ENCODE data around the gene FGL2. TPM values are rescaled to one million over a fixed set of nuclear protein-coding genes. Genes with fewer than 3 reads are reported as not detected.
A peak's percentile ranks its signal among the peaks of the same experiment; 100 is the strongest.
"Not testable (repeated sequence)": the region's sequence is repeated elsewhere in the genome, so short reads cannot be mapped to it uniquely, and the experiment has no call there.

FGL2 gene
- polyA plus RNA-seq, 1 donor from 2014 or later, result 23.7 TPM

GRCh38 chr7:77185866-77186265, 13.8 kb downstream of the FGL2 start:
- H3K27me3 Mint-ChIP-seq, result no peaks in the 10 kb centered on the region
- no peak overlapping the region for H3K27ac Mint-ChIP-seq
- H3K36me3 Mint-ChIP-seq, result no peaks in the 10 kb centered on the region
- H3K4me1 Mint-ChIP-seq, result no peaks in the 10 kb centered on the region
- no peaks in the 10 kb centered on the region for H3K9me3 Mint-ChIP-seq
- no peak overlapping the region for H3K4me3 Mint-ChIP-seq

DNA sequence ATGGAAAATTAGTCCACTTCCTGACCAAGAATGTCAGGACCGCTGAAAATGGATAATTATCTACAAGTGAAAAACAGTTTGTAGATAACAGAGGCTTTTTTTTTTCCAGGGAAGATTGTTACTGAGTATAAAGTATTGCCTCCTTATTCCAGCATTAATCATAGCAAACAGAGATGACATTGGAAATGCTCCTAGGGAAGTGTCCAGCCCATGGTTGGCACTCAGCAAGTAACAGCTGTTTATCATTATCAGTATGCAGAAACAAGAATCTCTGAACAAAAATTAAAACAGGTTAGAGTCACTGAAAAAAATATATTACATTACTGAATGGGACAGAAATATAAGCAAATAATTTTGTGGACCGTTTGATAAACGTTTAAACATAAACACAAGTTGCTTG, 14.6 kb downstream of the FGL2 start:
- no peaks in the 10 kb centered on the region for H3K9me3 Mint-ChIP-seq
- no peaks in the 10 kb centered on the region for H3K4me1 Mint-ChIP-seq
- no peaks in the 10 kb centered on the region for H3K27me3 Mint-ChIP-seq
- no peaks in the 10 kb centered on the region for H3K36me3 Mint-ChIP-seq
- no peak overlapping the region for H3K4me3 Mint-ChIP-seq
- no peak overlapping the region for H3K27ac Mint-ChIP-seq

GRCh38 chr7:77184463-77184862, 15.2 kb downstream of the FGL2 start:
- Mint-ChIP-seq H3K36me3 (no peaks in the 10 kb centered on the region), H3K4me3 (no peak overlapping the region), H3K27ac (no peak overlapping the region), H3K4me1 (no peaks in the 10 kb centered on the region), H3K27me3 (no peaks in the 10 kb centered on the region), H3K9me3 (no peaks in the 10 kb centered on the region)

GRCh38 chr7:77182261-77182660, 17.4 kb downstream of the FGL2 start:
- H3K9me3 Mint-ChIP-seq, result no peaks in the 10 kb centered on the region
- no peak overlapping the region for H3K27ac Mint-ChIP-seq
- no peaks in the 10 kb centered on the region for H3K36me3 Mint-ChIP-seq
- no peaks in the 10 kb centered on the region for H3K4me1 Mint-ChIP-seq
- H3K4me3 Mint-ChIP-seq, result no peak overlapping the region
- no peaks in the 10 kb centered on the region for H3K27me3 Mint-ChIP-seq

DNA sequence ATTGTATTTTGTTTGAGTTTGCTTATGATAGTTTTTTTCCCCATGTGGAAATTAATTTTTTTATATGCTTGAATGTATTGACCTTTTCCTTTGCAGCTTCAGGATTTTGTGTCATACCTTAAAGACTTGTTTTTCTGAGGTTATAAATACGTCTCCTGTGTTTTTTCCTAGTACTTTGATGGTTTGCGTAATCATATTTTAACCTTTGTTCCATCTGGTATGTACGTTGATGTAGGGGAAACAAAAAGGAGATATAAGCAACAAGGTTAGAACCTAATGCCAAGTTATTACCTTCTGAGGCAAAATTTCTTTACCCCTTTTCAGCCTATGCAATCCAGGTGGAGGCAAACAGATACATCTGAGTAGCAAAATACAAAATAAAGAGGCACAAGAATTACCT, 17.9 kb downstream of the FGL2 start:
- H3K4me3 Mint-ChIP-seq, result no peak overlapping the region
- H3K27me3 Mint-ChIP-seq, result no peaks in the 10 kb centered on the region
- no peaks in the 10 kb centered on the region for H3K9me3 Mint-ChIP-seq
- no peaks in the 10 kb centered on the region for H3K36me3 Mint-ChIP-seq
- H3K4me1 Mint-ChIP-seq, result no peaks in the 10 kb centered on the region
- H3K27ac Mint-ChIP-seq, result no peak overlapping the region

DNA sequence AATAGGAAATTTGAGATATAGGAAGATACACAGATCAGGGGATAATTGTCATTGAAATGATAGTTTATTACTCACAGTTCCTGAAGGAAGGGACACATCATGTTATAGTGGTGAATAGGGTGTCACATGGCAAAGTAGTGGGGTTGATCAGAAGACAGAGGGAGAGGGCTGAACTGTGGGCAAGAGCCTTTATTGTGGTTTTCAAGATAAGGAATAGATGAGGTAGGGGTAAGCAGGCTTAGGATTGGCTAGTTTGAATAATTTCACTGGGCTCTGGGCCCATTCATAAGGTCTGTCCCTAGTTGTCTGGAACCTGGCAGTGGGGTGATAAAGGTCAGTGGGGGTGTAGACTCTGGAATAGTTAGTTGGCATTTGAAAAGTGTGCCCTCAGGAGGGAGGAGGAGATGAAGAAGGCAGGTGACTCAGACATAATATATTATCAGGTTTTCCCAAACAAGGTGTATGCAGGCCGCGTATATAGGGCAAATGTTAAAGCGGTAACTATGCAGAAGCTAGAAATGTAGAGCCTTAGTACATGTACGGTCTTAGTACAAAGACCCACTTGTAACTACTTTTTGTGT, 18.5 kb downstream of the FGL2 start:
- H3K36me3 Mint-ChIP-seq, result no peaks in the 10 kb centered on the region
- no peak overlapping the region for H3K27ac Mint-ChIP-seq
- no peaks in the 10 kb centered on the region for H3K27me3 Mint-ChIP-seq
- H3K4me1 Mint-ChIP-seq, result no peaks in the 10 kb centered on the region
- no peaks in the 10 kb centered on the region for H3K9me3 Mint-ChIP-seq
- no peak overlapping the region for H3K4me3 Mint-ChIP-seq

DNA sequence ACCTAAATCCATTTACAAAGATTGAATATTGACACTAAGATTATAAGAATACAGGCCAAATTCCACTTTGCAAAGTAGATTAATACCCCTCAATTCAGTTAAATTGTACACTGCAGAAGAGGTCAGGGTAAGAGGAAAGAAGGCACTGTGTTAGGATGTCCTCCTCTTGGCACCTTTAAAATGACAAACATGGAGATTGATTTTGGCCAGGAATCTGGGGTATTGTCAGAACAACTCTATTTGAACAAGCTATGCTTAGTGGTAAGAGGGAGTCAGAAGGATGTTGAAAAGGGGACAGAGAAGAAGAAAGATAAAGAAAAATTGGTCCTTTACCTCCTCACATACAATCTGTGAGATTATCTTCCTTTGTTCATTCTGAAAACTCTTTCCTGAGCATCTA, 21.6 kb downstream of the FGL2 start:
- not testable (repeated sequence) for H3K36me3 Mint-ChIP-seq, H3K4me1 Mint-ChIP-seq, H3K27ac Mint-ChIP-seq, H3K4me3 Mint-ChIP-seq, H3K9me3 Mint-ChIP-seq, H3K27me3 Mint-ChIP-seq

DNA sequence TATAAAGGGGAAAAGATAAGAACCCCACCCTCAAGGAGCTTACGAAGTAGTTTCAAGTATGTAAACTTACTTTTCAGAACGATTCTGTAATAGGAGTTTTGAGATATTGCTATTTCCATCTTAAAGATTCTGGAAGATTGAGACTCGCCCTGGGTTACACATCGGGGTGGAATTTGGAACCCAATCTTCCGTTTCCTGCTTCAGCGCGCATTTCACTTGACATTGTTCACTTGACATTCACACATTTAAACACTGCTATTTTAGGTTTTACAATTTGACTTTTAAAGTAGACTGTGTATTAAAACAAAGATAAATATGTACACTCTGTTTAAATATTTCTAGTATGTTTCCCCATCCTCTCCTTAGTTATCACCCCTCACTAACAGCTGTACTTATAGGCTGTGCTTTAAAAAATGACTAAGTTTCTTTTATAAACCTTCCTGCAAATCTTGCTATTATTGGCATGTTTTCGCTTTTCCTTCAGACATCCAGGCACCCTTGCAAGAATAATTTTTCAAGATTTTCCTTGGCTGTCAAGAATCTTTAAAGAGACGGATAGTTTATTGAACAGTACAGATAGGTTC, 22.2 kb downstream of the FGL2 start:
- not testable (repeated sequence) for H3K27me3 Mint-ChIP-seq, H3K9me3 Mint-ChIP-seq, H3K27ac Mint-ChIP-seq, H3K4me1 Mint-ChIP-seq, H3K4me3 Mint-ChIP-seq, H3K36me3 Mint-ChIP-seq

DNA sequence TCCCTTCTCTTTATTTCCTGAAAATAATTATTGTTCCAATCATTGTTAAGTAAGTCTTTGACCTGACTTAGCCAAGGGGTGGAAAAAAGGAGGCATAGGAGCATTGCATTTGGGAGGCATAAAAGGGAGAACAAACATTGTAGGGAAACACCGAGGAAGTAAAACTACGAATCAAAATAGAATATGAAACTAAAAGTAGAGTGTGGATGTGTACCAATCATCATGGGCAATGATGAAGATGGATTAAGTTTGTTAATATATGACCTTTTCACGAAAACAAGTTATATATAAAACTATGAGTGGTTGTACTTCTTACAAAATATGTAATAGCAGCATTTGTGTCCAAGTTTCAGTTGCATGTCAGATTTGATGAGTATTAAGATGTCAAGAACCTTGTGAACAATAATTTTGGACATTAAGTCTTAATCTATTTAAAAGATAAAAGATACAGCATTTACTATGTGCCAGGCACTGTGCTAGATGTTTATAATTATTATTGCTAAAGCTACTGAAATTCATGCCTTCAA, 24.3 kb downstream of the FGL2 start:
- not testable (repeated sequence) for H3K36me3 Mint-ChIP-seq, H3K4me1 Mint-ChIP-seq, H3K9me3 Mint-ChIP-seq, H3K27ac Mint-ChIP-seq, H3K27me3 Mint-ChIP-seq
- H3K4me3 Mint-ChIP-seq, result peak overlapping the region in 2 of 4 donors; percentile 21 to 49

GRCh38 chr7:77174418-77174817, 25.2 kb downstream of the FGL2 start:
- not testable (repeated sequence) for H3K4me3 Mint-ChIP-seq, H3K9me3 Mint-ChIP-seq, H3K27me3 Mint-ChIP-seq, H3K27ac Mint-ChIP-seq, H3K4me1 Mint-ChIP-seq, H3K36me3 Mint-ChIP-seq

DNA sequence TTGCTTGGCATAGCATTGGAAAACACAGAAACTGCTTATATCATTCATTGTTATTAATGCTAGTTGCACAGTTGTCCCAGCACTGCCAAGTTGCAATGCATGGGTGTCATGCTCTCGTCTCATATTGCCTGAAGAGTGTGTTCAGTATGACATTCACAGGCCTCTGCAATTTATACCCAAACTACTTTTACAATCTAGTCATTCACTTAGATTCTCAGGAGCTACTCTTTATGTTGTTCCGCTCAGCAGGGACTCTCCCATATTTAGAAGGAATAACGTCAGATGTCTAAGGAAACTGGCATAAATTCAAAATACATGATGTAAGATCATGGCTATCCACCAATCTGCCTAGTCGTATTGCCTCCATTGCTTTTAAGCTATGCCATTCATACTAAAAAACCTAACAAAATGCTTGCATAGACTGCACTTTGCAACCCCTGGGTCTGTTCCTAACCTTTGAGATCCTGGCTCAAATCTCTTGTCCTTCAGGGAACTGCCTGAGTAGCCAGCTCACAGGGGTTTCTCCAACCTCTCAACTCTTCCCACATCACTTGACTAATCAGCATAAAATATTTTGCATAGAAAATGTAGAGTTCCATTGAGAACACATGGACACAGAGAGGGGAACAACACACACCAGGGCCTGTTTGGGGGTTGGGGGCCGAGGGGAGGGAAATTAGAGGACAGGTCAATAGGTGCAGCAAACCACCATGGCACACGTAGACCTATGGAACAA, 27.0 kb downstream of the FGL2 start:
- H3K9me3 Mint-ChIP-seq, H3K27ac Mint-ChIP-seq, H3K4me3 Mint-ChIP-seq, H3K36me3 Mint-ChIP-seq, H3K27me3 Mint-ChIP-seq, H3K4me1 Mint-ChIP-seq: not testable (repeated sequence)

DNA sequence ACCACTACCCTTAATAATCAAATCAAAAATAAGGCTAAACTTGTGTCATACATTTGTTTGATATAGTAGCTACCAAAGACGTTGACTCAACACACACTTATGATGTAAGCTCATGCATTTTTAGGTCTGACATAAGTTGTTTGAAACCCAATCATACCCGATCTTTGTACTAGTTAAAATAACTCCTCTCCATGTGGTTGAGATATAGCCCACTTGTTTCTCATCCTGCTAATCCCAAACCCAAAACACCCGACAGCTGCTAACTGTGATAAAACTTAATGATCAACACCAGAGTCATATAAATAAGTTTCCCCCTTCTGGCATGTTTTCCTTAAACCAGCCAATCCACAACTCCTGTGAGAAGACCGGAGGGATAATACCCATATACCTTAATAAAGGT, 28.5 kb downstream of the FGL2 start:
- H3K27ac Mint-ChIP-seq, H3K4me3 Mint-ChIP-seq: not testable (repeated sequence)

DNA sequence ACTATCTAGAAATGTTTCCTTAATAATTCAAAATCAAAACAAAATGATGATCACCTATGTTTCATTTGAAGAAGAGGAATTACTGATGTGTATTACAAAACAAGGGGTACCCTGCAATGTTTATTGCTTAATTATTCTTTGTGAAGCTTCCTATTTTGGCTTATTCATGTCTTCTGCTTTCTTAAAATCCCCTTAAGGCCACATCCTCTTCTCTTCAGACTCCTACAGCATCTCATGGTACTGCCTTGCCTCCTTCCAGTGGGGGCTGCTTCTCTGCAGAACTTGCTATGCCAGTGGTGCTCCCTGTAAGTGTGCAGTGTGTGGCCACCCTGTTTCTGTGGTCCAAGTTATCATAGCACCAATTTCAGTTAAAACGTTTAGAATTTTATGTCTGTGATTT, 42.2 kb downstream of the FGL2 start:
- H3K9me3 Mint-ChIP-seq, result no peaks in the 10 kb centered on the region

More for the DNA sequence above, 28.5 kb downstream of the FGL2 start:
- not testable (repeated sequence) for H3K27me3 Mint-ChIP-seq, H3K4me1 Mint-ChIP-seq, H3K36me3 Mint-ChIP-seq, H3K9me3 Mint-ChIP-seq

GRCh38 chr7:77157034-77157433, 42.6 kb downstream of the FGL2 start:
- H3K27ac Mint-ChIP-seq, result not testable (repeated sequence)

More for the DNA sequence above, 42.2 kb downstream of the FGL2 start:
- Mint-ChIP-seq H3K27me3 (no peaks in the 10 kb centered on the region), H3K36me3 (no peaks in the 10 kb centered on the region), H3K4me1 (peaks cover 9 to 15% (median 15%) of the 10 kb centered on the region in 3 donors), H3K4me3 (peak overlapping the region in 2 of 4 donors; percentile 2), H3K27ac (peak overlapping the region in 2 of 3 donors; percentile 1 to 80)

DNA sequence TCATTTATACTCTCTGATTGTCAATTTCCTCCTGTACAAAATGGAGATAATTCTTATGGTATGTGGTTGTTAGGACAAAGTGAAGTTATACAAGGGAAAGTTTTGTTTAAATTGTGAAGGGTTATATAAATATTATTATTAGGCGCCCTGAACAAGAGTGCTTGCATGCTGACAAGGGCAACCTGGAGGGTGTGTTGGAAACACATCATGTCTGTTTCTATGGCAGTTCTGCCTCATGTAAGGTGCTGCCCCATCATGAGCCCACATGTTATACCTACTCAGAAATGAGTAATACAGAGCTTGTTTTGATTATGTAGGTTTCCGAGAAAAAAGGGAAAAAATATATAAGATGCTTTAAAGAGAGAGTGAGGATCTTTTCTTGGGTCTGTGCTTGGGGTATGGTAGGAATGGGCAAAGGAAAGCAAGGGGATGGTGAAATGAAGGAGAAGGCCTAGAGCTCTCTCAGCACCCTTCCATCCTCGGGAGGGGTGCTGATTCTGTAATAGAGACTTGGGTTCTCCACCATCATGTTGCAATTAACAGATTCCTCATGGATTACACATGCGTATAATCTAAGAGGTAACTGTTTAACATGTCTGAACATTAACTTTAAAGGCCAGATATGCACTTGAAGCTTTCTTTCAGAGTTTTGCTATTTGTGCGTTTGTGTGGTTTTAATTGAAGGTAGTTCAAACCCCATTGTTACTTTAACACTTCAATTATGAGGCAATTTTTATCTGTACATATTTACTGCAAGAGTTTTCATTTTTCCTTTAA, 43.8 kb downstream of the FGL2 start:
- H3K9me3 Mint-ChIP-seq, H3K4me3 Mint-ChIP-seq, H3K36me3 Mint-ChIP-seq, H3K27ac Mint-ChIP-seq, H3K27me3 Mint-ChIP-seq: not testable (repeated sequence)
- H3K4me1 Mint-ChIP-seq, result peaks cover 9 to 15% (median 15%) of the 10 kb centered on the region in 3 donors

More at GRCh38 chr7:77157034-77157433, 42.6 kb downstream of the FGL2 start:
- not testable (repeated sequence) for H3K9me3 Mint-ChIP-seq, H3K36me3 Mint-ChIP-seq, H3K4me3 Mint-ChIP-seq, H3K27me3 Mint-ChIP-seq
- peaks cover 9 to 15% (median 15%) of the 10 kb centered on the region in 3 donors for H3K4me1 Mint-ChIP-seq

Data from IgD-negative memory B cell (primary cell).